MM.1S (cell line): ENCODE results near the gene GFRA3.

Experiments
- DNase-seq: peaks from one replicate; pipeline ENCODE4 v3.0.0-alpha.2; 2015
- H2AFZ ChIP-seq: fragments of 300-600 bp; sonication (generic); 2 replicates; pipeline ENCODE4 v1.6.0; 2016; ENCODE audit warnings: antibody characterized with exemption, low read length
- H3F3A ChIP-seq: fragments of 300-600 bp; sonication (generic); 2 replicates; pipeline ENCODE4 v1.6.1; 2016; ENCODE audit warnings: mild to moderate bottlenecking, antibody characterized with exemption, low read length, moderate library complexity, mixed read lengths; ENCODE audit not compliant: insufficient read depth
- H3K27ac ChIP-seq: fragments of 300-600 bp; sonication (generic); 2 replicates; pipeline ENCODE4 v1.5.1; 2016; ENCODE audit warnings: mild to moderate bottlenecking, low read length
- H3K27me3 ChIP-seq: fragments of 300-600 bp; sonication (generic); replicated peaks from 2 replicates; pipeline ENCODE4 v1.6.0; 2016; ENCODE audit warnings: low read length; ENCODE audit not compliant: insufficient read depth
- H3K36me3 ChIP-seq: fragments of 300-600 bp; sonication (generic); replicated peaks from 2 replicates; pipeline ENCODE4 v1.6.1; 2016; ENCODE audit warnings: mild to moderate bottlenecking, low read length, mixed read lengths; ENCODE audit not compliant: insufficient read depth
- H3K4me1 ChIP-seq: fragments of 300-600 bp; sonication (generic); 2 replicates; pipeline ENCODE4 v1.6.1; 2016; ENCODE audit warnings: low read length, mixed read lengths
- H3K4me2 ChIP-seq: fragments of 300-600 bp; sonication (generic); 2 replicates; pipeline ENCODE4 v1.6.0; 2016; ENCODE audit warnings: low read depth, low read length
- H3K4me3 ChIP-seq: fragments of 300-600 bp; sonication (generic); 2 replicates; pipeline ENCODE4 v1.5.1; 2016; ENCODE audit warnings: low read length, mixed read lengths
- H3K79me2 ChIP-seq: fragments of 300-600 bp; sonication (generic); 2 replicates; pipeline ENCODE4 v1.6.1; 2016; ENCODE audit warnings: mixed run types, low read length, mixed read lengths
- H3K9ac ChIP-seq: fragments of 300-600 bp; sonication (generic); 2 replicates; pipeline ENCODE4 v1.6.1; 2016; ENCODE audit warnings: low read length, mixed read lengths
- H3K9me2 ChIP-seq: fragments of 300-600 bp; sonication (generic); replicated peaks from 2 replicates; pipeline ENCODE4 v1.6.1; 2016; ENCODE audit warnings: mild to moderate bottlenecking, low read length, mixed read lengths; ENCODE audit not compliant: insufficient read depth
- H3K9me3 ChIP-seq: fragments of 300-600 bp; sonication (generic); replicated peaks from 2 replicates; pipeline ENCODE4 v1.6.1; 2016; ENCODE audit warnings: mild to moderate bottlenecking, low read length, mixed read lengths; ENCODE audit not compliant: insufficient read depth
- H4K20me1 ChIP-seq: fragments of 300-600 bp; sonication (generic); 2 replicates; pipeline ENCODE4 v1.6.1; 2016; ENCODE audit warnings: mild to moderate bottlenecking, low read length, moderate library complexity, mixed read lengths; ENCODE audit not compliant: insufficient read depth
- CTCF ChIP-seq: fragments of 300-600 bp; sonication (generic); IDR thresholded peaks from 2 replicates; pipeline ENCODE4 v1.5.1; 2016; ENCODE audit warnings: antibody characterized with exemption, low read length, mixed read lengths
- EZH2 ChIP-seq: fragments of 300-600 bp; sonication (generic); optimal IDR thresholded peaks from 2 replicates; pipeline ENCODE3; 2017; ENCODE audit warnings: low read depth, mild to moderate bottlenecking, antibody characterized with exemption, low read length, mixed read lengths
- EZH2phosphoT487 ChIP-seq: fragments of 300-600 bp; sonication (generic); IDR thresholded peaks from 2 replicates; pipeline ENCODE4 v1.6.1; 2018; ENCODE audit warnings: antibody characterized with exemption, low read length

The GFRA3 gene

GRCh38 chr5:138243794-138244193 is 30.6 kb downstream of the GFRA3 start:
- Histone ChIP-seq H3K36me3 (no peaks in the 10 kb centered on the region), H3K4me3 (no peak overlapping the region), H3K9ac (no peak overlapping the region), H2AFZ (no peak overlapping the region), H4K20me1 (no peaks in the 10 kb centered on the region), H3F3A (no peaks in the 10 kb centered on the region), H3K27me3 (peaks cover 6% of the 10 kb centered on the region; the same call in 1 of the 2 replicates), H3K4me2 (no peak overlapping the region), H3K4me1 (no peaks in the 10 kb centered on the region), H3K9me3 (no peaks in the 10 kb centered on the region), H3K9me2 (no peaks in the 10 kb centered on the region), H3K79me2 (no peaks in the 10 kb centered on the region), H3K27ac (no peak overlapping the region)
- no peak for TF ChIP-seq EZH2phosphoT487
- TF ChIP-seq CTCF = no peak
- TF ChIP-seq EZH2 = no peak
- no peak for DNase-seq

- TF ChIP-seq CTCF = no peak
- no peak for TF ChIP-seq EZH2
- no peak for TF ChIP-seq EZH2phosphoT487
- no peaks in the 10 kb centered on the region for H3K4me1 ChIP-seq
- DNase-seq = no peak
- no peaks in the 10 kb centered on the region for H3K79me2 ChIP-seq
- no peaks in the 10 kb centered on the region for H3K9me2 ChIP-seq
- H3K9me3 ChIP-seq = no peaks in the 10 kb centered on the region
- no peak overlapping the region for H3K4me3 ChIP-seq
- no peak overlapping the region for H3K27ac ChIP-seq
- H3K4me2 ChIP-seq = no peak overlapping the region
- H3F3A ChIP-seq = no peaks in the 10 kb centered on the region
- 0 out of 2 replicates have a peak overlapping the region, but pooled peaks have one; percentile 23 for H2AFZ ChIP-seq
- no peaks in the 10 kb centered on the region for H4K20me1 ChIP-seq
- H3K9ac ChIP-seq = no peak overlapping the region
- H3K36me3 ChIP-seq = no peaks in the 10 kb centered on the region
- peaks cover 6% of the 10 kb centered on the region; the same call in 1 of the 2 replicates for H3K27me3 ChIP-seq
Observed at GRCh38 chr5:138241688-138242571, 32.5 kb downstream of the GFRA3 start.

GRCh38 chr5:138240650-138241385 is 33.6 kb downstream of the GFRA3 start:
- no peak overlapping the region for H2AFZ ChIP-seq
- H3K27ac ChIP-seq = no peak overlapping the region
- no peaks in the 10 kb centered on the region for H3K9me2 ChIP-seq
- H3K27me3 ChIP-seq = peaks cover 6% of the 10 kb centered on the region; the same call in 1 of the 2 replicates
- no peaks in the 10 kb centered on the region for H3K36me3 ChIP-seq
- H3K9ac ChIP-seq = no peak overlapping the region
- no peaks in the 10 kb centered on the region for H3K79me2 ChIP-seq
- H3K4me2 ChIP-seq = no peak overlapping the region
- TF ChIP-seq CTCF (no peak), EZH2 (no peak), EZH2phosphoT487 (no peak)
- no peak for DNase-seq
- H4K20me1 ChIP-seq = no peaks in the 10 kb centered on the region
- H3K4me1 ChIP-seq = no peaks in the 10 kb centered on the region
- no peaks in the 10 kb centered on the region for H3F3A ChIP-seq
- no peaks in the 10 kb centered on the region for H3K9me3 ChIP-seq
- no peak overlapping the region for H3K4me3 ChIP-seq
